Measurements from ENCODE around the gene NRIP1. TPM values are rescaled to one million over a fixed set of nuclear protein-coding genes. Genes with fewer than 3 reads are reported as not detected.

The NRIP1 gene
- total and polyA plus RNA-seq, 2 donors, result 22.5 to 46.7 TPM

- Histone ChIP-seq H3K27me3 (ENCODE audit: control insufficient read depth in 2 of 2, insufficient read depth in 1 of 2, low read length in 1 of 2) (no peaks in the 10 kb centered on the region), H3K9me3 (ENCODE audit: control insufficient read depth in 2 of 2, insufficient read depth in 1 of 2, low read length in 1 of 2) (no peaks in the 10 kb centered on the region), H3K36me3 (ENCODE audit: control insufficient read depth in 2 of 2, insufficient read depth in 2 of 2, low read length in 1 of 2) (peaks cover 0 to 5% of the 10 kb centered on the region in 2 donors), H3K4me3 (ENCODE audit: low read length in 2 of 2) (no peak overlapping the region), H3K4me1 (ENCODE audit: control insufficient read depth in 2 of 2, insufficient read depth in 2 of 2, low read length in 2 of 2) (no peaks in the 10 kb centered on the region), H3K27ac (ENCODE audit: low read depth in 1 of 2, low read length in 1 of 2) (no peak overlapping the region)
- no peak for DNase-seq (ENCODE audit: low read depth in 6 of 9, low spot score in 9 of 9)
- WGBS, result 92% methylated on average over 5 of the region's 5 CpGs
Measured at GRCh38 chr21:15027056-15027455, 37.7 kb downstream of the NRIP1 start.

GRCh38 chr21:15026370-15026769 is 38.4 kb downstream of the NRIP1 start:
- no peak overlapping the region for H3K4me3 ChIP-seq (ENCODE audit: low read length in 2 of 2)
- no peak overlapping the region for H3K27ac ChIP-seq (ENCODE audit: low read depth in 1 of 2, low read length in 1 of 2)
- H3K9me3 ChIP-seq (ENCODE audit: control insufficient read depth in 2 of 2, insufficient read depth in 1 of 2, low read length in 1 of 2), result no peaks in the 10 kb centered on the region
- WGBS, result 92% methylated on average over 2 of the region's 2 CpGs
- H3K27me3 ChIP-seq (ENCODE audit: control insufficient read depth in 2 of 2, insufficient read depth in 1 of 2, low read length in 1 of 2), result no peaks in the 10 kb centered on the region
- peaks cover 0 to 2% of the 10 kb centered on the region in 2 donors for H3K36me3 ChIP-seq (ENCODE audit: control insufficient read depth in 2 of 2, insufficient read depth in 2 of 2, low read length in 1 of 2)
- DNase-seq (ENCODE audit: low read depth in 6 of 9, low spot score in 9 of 9), result no peak
- H3K4me1 ChIP-seq (ENCODE audit: control insufficient read depth in 2 of 2, insufficient read depth in 2 of 2, low read length in 2 of 2), result no peaks in the 10 kb centered on the region

- no peak for DNase-seq (ENCODE audit: low read depth in 6 of 9, low spot score in 9 of 9)
- no peaks in the 10 kb centered on the region for H3K27me3 ChIP-seq (ENCODE audit: control insufficient read depth in 2 of 2, insufficient read depth in 1 of 2, low read length in 1 of 2)
- H3K27ac ChIP-seq (ENCODE audit: low read depth in 1 of 2, low read length in 1 of 2), result no peak overlapping the region
- H3K36me3 ChIP-seq (ENCODE audit: control insufficient read depth in 2 of 2, insufficient read depth in 2 of 2, low read length in 1 of 2), result peaks cover 0 to 2% of the 10 kb centered on the region in 2 donors
- no peaks in the 10 kb centered on the region for H3K9me3 ChIP-seq (ENCODE audit: control insufficient read depth in 2 of 2, insufficient read depth in 1 of 2, low read length in 1 of 2)
- 97% methylated on average over 5 of the region's 5 CpGs for WGBS
- no peak overlapping the region for H3K4me3 ChIP-seq (ENCODE audit: low read length in 2 of 2)
- no peaks in the 10 kb centered on the region for H3K4me1 ChIP-seq (ENCODE audit: control insufficient read depth in 2 of 2, insufficient read depth in 2 of 2, low read length in 2 of 2)
Measured at GRCh38 chr21:15023776-15024175, 41.0 kb downstream of the NRIP1 start.

- 95% methylated on average over 6 of the region's 6 CpGs for WGBS
- Histone ChIP-seq H3K27me3 (ENCODE audit: control insufficient read depth in 2 of 2, insufficient read depth in 1 of 2, low read length in 1 of 2) (no peaks in the 10 kb centered on the region), H3K9me3 (ENCODE audit: control insufficient read depth in 2 of 2, insufficient read depth in 1 of 2, low read length in 1 of 2) (no peaks in the 10 kb centered on the region), H3K27ac (ENCODE audit: low read depth in 1 of 2, low read length in 1 of 2) (no peak overlapping the region), H3K4me3 (ENCODE audit: low read length in 2 of 2) (no peak overlapping the region), H3K4me1 (ENCODE audit: control insufficient read depth in 2 of 2, insufficient read depth in 2 of 2, low read length in 2 of 2) (no peaks in the 10 kb centered on the region), H3K36me3 (ENCODE audit: control insufficient read depth in 2 of 2, insufficient read depth in 2 of 2, low read length in 1 of 2) (peaks cover 0 to 2% of the 10 kb centered on the region in 2 donors)
- no peak for DNase-seq (ENCODE audit: low read depth in 6 of 9, low spot score in 9 of 9)
Measured at GRCh38 chr21:15022608-15023261, 42.1 kb downstream of the NRIP1 start.

GRCh38 chr21:15020797-15021196 is 44.0 kb downstream of the NRIP1 start:
- no peak overlapping the region for H3K27ac ChIP-seq (ENCODE audit: low read depth in 1 of 2, low read length in 1 of 2)

GRCh38 chr21:15018382-15018781 is 46.4 kb downstream of the NRIP1 start:
- no peaks in the 10 kb centered on the region for H3K9me3 ChIP-seq (ENCODE audit: control insufficient read depth in 2 of 2, insufficient read depth in 1 of 2, low read length in 1 of 2)
- H3K27ac ChIP-seq (ENCODE audit: low read depth in 1 of 2, low read length in 1 of 2), result no peak overlapping the region
- H3K27me3 ChIP-seq (ENCODE audit: control insufficient read depth in 2 of 2, insufficient read depth in 1 of 2, low read length in 1 of 2), result no peaks in the 10 kb centered on the region
- no peaks in the 10 kb centered on the region for H3K36me3 ChIP-seq (ENCODE audit: control insufficient read depth in 2 of 2, insufficient read depth in 2 of 2, low read length in 1 of 2)
- no peaks in the 10 kb centered on the region for H3K4me1 ChIP-seq (ENCODE audit: control insufficient read depth in 2 of 2, insufficient read depth in 2 of 2, low read length in 2 of 2)
- 96% methylated on average over 2 of the region's 2 CpGs for WGBS
- H3K4me3 ChIP-seq (ENCODE audit: low read length in 2 of 2), result no peak overlapping the region
- DNase-seq (ENCODE audit: low read depth in 6 of 9, low spot score in 9 of 9), result no peak

More at GRCh38 chr21:15020797-15021196, 44.0 kb downstream of the NRIP1 start:
- Histone ChIP-seq H3K9me3 (ENCODE audit: control insufficient read depth in 2 of 2, insufficient read depth in 1 of 2, low read length in 1 of 2) (no peaks in the 10 kb centered on the region), H3K27me3 (ENCODE audit: control insufficient read depth in 2 of 2, insufficient read depth in 1 of 2, low read length in 1 of 2) (no peaks in the 10 kb centered on the region), H3K4me3 (ENCODE audit: low read length in 2 of 2) (no peak overlapping the region), H3K4me1 (ENCODE audit: control insufficient read depth in 2 of 2, insufficient read depth in 2 of 2, low read length in 2 of 2) (no peaks in the 10 kb centered on the region), H3K36me3 (ENCODE audit: control insufficient read depth in 2 of 2, insufficient read depth in 2 of 2, low read length in 1 of 2) (peaks cover 0 to 2% of the 10 kb centered on the region in 2 donors)
- DNase-seq (ENCODE audit: low read depth in 6 of 9, low spot score in 9 of 9), result no peak

GRCh38 chr21:15015622-15016471 is 49.0 kb downstream of the NRIP1 start:
- H3K27ac ChIP-seq (ENCODE audit: low read depth in 1 of 2, low read length in 1 of 2), result no peak overlapping the region
- no peak for DNase-seq (ENCODE audit: low read depth in 6 of 9, low spot score in 9 of 9)
- 98% methylated on average over 5 of the region's 5 CpGs for WGBS

GRCh38 chr21:15014221-15014620 is 50.6 kb downstream of the NRIP1 start:
- no peaks in the 10 kb centered on the region for H3K4me1 ChIP-seq (ENCODE audit: control insufficient read depth in 2 of 2, insufficient read depth in 2 of 2, low read length in 2 of 2)
- no peaks in the 10 kb centered on the region for H3K27me3 ChIP-seq (ENCODE audit: control insufficient read depth in 2 of 2, insufficient read depth in 1 of 2, low read length in 1 of 2)
- H3K36me3 ChIP-seq (ENCODE audit: control insufficient read depth in 2 of 2, insufficient read depth in 2 of 2, low read length in 1 of 2), result peaks cover 0 to 3% of the 10 kb centered on the region in 2 donors
- no peak for DNase-seq (ENCODE audit: low read depth in 6 of 9, low spot score in 9 of 9)
- H3K4me3 ChIP-seq (ENCODE audit: low read length in 2 of 2), result no peak overlapping the region
- no peaks in the 10 kb centered on the region for H3K9me3 ChIP-seq (ENCODE audit: control insufficient read depth in 2 of 2, insufficient read depth in 1 of 2, low read length in 1 of 2)
- WGBS, result 94% methylated on average over 2 of the region's 2 CpGs
- H3K27ac ChIP-seq (ENCODE audit: low read depth in 1 of 2, low read length in 1 of 2), result no peak overlapping the region

More at GRCh38 chr21:15015622-15016471, 49.0 kb downstream of the NRIP1 start:
- H3K4me3 ChIP-seq (ENCODE audit: low read length in 2 of 2), result no peak overlapping the region
- no peaks in the 10 kb centered on the region for H3K36me3 ChIP-seq (ENCODE audit: control insufficient read depth in 2 of 2, insufficient read depth in 2 of 2, low read length in 1 of 2)
- no peaks in the 10 kb centered on the region for H3K27me3 ChIP-seq (ENCODE audit: control insufficient read depth in 2 of 2, insufficient read depth in 1 of 2, low read length in 1 of 2)
- H3K9me3 ChIP-seq (ENCODE audit: control insufficient read depth in 2 of 2, insufficient read depth in 1 of 2, low read length in 1 of 2), result no peaks in the 10 kb centered on the region
- H3K4me1 ChIP-seq (ENCODE audit: control insufficient read depth in 2 of 2, insufficient read depth in 2 of 2, low read length in 2 of 2), result no peaks in the 10 kb centered on the region

GRCh38 chr21:15011967-15012366 is 52.8 kb downstream of the NRIP1 start:
- WGBS, result 91% methylated on average over 2 of the region's 2 CpGs
- Histone ChIP-seq H3K36me3 (ENCODE audit: control insufficient read depth in 2 of 2, insufficient read depth in 2 of 2, low read length in 1 of 2) (peaks cover 0 to 9% of the 10 kb centered on the region in 2 donors), H3K9me3 (ENCODE audit: control insufficient read depth in 2 of 2, insufficient read depth in 1 of 2, low read length in 1 of 2) (no peaks in the 10 kb centered on the region), H3K27ac (ENCODE audit: low read depth in 1 of 2, low read length in 1 of 2) (no peak overlapping the region), H3K4me1 (ENCODE audit: control insufficient read depth in 2 of 2, insufficient read depth in 2 of 2, low read length in 2 of 2) (no peaks in the 10 kb centered on the region), H3K27me3 (ENCODE audit: control insufficient read depth in 2 of 2, insufficient read depth in 1 of 2, low read length in 1 of 2) (no peaks in the 10 kb centered on the region), H3K4me3 (ENCODE audit: low read length in 2 of 2) (no peak overlapping the region)
- no peak for DNase-seq (ENCODE audit: low read depth in 6 of 9, low spot score in 9 of 9)
